NCI-H82 treated with DMSO at 0.1 percent for 48 hours (cell line): Measurements from ENCODE around the gene MGP.

Experiments used
- DNase-seq: peaks from one replicate; lab custom pipeline; 2025; ENCODE audit not compliant: unreplicated experiment; lab: John Stamatoyannopoulos, UW

Gene MGP

DNA sequence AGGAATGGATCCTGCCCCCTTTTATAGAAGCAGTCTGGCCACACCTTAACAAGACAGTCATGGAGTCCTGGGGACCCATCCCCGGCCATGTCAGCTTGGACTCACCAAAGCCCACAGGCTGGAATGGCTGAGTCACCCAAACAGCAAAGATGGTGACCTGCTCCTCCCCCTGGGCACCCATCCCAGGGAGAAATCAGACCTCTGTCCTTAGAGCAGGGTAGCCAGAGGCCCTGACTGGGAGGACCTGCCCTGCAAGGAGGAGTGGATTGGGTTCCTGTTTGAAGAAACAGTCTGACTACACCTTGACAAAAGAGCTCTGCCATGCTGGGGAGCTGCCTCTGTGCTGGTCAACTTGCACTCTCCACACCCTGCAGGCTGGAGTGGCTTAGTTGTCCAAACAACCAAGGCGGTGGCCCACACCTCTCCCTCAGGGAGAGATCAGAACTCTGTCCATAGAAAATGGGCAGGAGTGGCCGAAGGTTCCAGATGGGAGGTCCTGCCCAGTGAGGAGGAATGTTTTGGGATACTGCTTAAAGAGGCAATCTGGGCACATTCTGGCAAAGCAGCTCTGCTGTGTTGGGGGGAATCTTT lies 16.6 kb downstream of the MGP start:
- no peak for DNase-seq

DNA sequence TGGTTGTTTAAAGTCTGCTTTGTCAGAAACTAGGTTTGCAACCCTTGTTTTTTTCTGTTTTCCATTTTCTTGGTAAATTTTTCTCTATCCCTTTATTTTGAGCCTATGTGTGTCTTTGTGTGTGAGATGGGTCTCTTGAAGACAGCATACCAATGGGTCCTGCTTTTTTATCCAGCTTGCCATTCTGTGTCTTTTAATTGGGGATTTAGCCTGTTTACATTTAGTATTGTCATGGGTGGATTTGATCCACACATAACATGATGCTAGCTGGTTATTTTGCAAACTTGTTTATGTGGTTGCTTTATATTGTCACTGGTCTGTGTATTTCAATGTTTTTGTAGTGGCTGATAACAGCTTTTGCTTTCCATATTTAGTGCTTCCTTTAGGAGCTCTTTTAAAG lies 25.2 kb downstream of the MGP start:
- no peak for DNase-seq

DNA sequence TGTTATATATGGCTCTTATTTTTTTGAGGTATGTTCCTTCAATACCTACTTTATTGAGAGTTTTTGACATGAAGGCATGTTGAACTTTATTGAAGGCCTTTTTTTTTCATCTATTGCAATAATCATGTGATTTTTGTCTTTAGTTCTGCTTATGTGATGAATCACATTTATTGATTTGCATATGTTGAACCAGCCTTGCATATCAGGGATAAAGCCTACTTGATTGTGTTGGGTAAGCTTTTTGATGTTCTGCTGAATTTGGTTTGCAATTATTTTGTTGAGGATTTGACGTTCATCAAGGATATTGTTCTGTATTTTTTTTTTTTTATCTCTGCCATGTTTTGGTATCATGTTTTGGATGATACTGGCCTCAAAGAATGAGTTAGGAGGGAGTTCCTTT lies 27.1 kb downstream of the MGP start:
- no peak for DNase-seq

DNA sequence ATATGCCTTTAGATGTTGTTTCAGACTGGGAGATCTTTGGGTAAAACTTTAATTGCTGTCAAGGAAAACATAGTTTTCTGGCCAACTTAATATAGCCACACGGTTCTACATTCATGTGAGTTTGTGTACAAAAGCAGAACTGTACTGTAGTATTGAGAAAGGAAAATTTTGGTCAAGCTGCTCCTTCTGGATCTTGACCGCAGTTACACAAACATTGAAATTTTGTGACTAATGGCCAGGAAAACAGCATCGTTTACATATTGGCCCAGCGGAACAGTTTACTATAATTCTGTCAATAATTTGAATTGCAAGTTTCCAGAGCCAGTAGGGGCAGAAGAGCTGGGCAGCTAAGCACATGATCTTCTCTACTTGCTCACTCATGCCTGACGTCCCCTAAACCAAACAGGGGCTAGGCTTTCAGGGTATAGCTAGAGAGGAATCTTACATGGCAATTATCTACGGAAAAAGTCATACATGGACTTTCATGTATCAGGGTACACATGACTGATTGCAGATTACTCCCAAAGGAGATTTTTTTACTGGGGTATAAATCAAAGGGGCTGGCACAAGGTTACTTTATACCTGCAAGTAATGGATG lies 31.0 kb downstream of the MGP start:
- peak; percentile 13 for DNase-seq

DNA sequence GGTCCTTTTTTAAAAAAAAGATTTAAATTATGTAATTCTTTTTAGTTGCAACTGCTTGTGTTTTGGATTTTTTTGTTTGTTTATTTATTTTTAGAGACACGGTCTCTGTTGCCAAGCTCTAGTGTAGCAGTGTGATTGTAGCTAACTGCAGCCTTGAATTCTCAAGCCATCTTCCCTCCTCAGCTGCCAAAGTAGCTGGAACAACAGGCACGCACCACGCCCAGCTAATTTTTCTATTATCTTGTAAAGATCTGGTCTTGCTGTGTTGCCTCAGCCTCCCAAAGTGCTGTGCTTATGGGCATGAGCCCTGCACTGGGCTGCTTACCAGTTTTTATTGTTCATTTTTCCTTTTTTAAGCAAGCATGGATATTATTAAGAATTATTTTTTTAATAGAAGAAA lies 31.7 kb downstream of the MGP start:
- DNase-seq: no peak

DNA sequence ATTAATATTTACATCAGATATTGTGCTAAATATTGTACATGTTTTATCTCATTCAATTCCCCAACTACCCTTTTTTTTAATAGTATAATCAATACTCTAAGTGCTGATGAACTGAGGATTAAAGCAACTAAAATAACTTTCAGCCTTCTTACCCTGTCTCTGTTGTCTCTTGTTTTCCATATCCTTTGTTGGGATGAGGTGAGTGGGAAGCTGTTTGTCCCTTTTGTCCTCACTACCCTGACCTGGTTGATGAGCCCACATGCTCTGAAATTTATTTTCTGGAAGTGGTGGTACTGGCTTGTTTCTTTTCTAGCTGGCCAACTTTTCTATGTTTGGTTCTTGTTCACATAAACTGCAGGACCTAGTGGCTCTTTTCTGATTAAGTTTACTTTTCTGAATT lies 32.8 kb downstream of the MGP start:
- DNase-seq: no peak

DNA sequence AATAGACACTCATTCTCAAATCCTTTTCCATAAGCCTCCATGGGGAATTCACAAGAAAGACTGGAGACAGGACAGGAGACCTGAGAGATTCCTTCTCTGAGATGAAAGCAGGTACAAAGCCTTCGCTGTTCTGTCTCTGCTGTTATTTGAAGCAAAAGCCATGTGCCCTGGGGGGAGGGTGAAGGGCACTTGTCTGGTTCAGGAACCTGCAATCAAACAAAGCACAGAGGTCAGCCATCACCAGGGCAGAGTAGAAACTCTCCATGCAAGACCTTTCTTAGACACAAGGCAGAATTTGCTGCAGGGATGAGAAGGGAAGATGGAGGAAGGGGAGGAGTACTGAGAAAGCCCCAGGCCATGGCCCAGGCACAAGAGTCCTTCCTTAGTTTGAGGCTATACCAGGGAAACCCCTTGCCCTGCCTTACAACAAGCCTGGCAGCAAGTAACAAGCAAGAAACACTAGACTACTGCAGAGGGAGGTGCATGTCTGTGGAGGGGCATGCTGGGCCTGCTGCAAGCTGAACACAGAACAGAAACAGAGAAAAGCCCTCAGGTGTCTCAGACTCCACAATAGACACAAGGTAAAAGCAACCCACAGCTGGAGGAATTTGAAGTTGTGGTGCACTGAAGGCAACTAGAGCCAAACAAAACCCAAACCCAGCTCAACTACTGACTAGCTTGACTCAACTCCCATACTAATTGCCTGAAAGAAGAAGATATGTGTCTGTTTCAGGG lies 34.6 kb downstream of the MGP start:
- DNase-seq: no peak

DNA sequence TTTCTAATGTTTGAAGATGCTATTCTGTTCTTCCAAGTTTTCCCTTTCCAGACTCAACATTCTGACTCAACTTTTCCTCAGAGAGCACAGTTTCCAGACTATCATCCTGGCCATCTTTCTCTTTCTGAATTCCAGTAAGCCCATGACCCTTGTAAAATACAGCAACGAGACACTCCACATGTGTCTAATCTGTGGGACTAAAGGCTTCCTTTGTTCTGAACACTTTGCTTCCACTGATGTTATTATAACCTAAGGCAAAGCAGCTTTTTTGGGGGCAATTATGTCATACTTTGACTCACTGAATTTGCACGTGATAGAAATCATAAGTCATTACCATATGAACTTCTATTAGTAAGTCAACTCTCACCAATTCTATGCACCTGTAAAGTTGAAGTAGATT lies 36.0 kb downstream of the MGP start:
- DNase-seq: no peak

DNA sequence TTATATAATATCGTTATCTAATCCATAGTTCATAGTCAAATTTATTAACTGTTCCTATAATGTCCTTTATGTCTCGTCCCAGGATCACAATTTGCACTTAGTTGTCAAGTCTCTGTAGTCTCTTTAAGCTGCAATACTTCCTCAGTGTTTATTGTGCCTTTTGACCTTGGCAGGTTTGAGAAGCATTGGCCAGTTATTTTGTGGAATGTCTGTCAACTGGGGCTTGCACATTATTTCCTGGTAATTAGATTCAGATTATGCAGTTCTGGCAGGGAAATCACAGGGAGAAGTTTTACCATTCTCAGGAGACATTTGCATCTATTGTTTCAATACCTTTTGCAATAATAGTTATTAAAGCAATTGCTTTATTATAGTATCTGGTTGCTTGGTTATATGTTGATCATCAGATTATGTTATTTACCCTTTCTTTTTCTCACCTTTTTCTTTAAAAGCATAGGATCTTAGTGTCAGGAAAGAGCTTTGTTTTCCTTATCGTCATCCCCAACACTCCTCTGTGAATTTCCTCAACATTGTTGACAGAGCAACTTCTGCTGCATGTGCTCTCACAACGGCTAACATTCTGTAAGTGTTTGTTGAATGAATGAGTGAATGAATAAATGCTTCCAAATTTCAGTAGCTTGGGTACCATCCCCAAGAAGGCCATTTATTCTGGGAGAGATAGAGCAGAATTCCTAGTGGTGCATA lies 38.6 kb downstream of the MGP start:
- no peak for DNase-seq

DNA sequence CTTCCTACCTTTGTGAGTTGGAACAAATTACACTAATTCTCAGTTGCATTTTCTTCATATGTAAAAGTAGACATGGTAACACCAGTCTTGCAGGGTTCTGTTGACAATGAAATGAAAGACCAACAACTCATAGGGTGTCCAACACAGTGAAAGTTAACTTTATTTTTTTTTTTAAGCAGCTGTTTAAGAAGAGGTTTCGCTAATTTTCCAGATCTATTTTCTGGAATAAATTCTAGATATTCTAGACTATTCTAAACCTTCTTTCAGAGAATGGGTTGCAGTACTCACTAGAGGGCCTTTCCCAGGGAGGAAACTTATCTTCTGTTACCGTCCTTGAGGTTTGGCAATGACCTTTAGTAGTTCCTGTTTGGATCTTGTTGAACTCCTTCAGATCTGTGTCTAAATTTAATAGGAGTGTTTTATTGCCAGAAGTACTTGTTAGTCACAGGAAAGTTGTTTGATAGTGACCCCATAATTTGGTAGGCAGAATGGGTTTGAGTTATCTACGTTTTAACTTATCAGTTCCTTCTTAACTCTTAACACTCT lies 39.5 kb downstream of the MGP start:
- DNase-seq: no peak

DNA sequence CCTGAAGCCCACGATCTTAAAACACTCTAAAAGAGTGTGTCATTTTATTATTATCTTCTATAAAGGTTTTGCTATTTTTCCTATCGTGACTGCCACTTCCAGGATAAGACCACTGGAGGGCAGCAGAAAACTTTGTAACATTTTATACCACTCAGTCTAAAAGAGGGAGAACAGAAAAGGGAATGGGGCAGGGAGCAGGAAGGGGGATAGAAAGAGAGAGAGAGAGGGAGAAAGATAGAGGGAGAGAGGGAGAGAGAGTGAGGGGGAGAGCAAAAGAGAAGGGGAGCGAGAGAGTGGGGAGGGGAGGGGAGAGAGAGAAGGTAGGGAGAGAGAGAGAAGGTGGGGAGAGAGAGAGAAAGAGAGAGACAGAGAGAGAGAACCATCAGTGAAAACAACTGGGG lies 40.3 kb downstream of the MGP start:
- DNase-seq: peak; percentile 38

DNA sequence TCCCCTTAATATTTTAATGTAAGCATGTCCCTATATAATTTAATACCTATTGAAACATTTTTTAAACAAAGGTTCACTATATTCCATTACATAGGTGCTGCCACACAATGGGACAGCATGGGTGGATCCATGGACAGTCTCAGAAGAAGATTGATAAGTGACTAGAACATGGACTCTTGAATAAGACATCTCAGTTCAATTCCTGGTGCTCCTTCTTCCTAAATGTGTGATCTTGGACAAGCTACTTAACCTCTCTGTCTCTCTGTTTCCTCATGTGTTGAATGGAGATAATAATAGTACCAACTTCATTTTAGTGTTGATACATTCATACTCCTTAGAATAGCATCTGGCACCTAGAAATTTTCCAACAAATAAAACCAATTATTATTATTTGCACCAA lies 41.3 kb downstream of the MGP start:
- no peak for DNase-seq

DNA sequence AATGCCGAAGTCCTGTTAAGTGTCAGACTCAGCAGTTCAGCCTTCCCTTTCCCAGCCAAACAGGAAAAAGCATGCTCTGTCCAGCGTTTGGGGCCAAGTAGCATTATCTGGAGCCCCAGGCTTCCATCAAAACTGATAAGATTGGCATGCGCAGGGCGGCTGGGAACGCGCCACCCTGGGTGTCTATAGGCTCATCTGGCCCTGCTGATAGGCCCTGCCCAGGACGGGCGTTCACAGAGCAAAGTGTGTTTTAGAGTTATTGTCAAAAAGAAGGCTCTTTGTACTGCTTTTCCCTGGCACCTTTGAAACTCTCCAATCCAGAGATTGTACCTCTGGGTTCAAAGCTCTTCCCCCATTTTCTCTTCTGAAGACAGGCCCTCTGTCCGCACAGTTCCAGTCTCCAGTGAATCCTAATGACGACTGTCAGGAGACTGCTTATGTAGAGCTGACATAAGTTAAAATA lies 42.2 kb downstream of the MGP start, which contains the start of gene ART4:
TSS of gene ART4 (minus strand) at position 102 of the 463 bp plus-strand sequence. CDS start 413 bp downstream, outside the sequence.
- DNase-seq: no peak

DNA sequence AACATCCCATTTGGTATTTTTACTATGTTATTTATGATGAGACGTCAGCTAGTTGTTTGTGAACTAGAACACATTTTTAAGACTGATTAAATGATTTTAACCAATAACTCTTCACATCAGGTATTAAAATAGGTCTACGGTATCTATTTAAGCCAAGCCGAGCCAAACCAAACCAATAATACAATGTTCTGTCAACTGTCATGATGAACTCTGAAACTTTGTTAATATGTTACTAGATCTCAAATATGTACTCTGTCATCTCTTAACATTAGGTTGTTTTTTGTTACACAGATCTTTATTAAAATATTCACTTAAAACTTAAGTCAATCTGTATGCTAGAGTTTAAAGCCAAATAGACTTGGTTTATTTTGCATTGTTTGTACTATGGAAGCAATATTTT lies 43.3 kb downstream of the MGP start:
- no peak for DNase-seq

DNA sequence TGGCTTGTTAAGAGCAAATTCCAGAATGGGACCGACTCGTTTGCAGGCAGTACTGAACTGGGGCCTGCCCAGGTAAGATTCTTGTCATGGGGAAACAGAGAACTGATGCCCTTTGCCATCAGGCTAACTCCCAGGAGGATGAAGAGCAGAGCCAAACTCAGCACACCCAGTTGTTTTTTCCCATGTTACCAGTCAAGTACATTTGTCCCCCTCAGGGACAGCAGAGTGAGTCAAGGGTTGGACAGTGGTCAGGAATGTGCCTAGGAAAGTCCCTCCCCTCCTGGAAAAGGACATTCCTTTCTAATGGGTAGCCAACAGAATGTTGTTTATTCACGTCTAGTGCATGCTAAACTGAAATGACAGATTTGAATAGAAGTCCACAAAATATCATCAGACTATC lies 43.9 kb downstream of the MGP start:
- DNase-seq: no peak

DNA sequence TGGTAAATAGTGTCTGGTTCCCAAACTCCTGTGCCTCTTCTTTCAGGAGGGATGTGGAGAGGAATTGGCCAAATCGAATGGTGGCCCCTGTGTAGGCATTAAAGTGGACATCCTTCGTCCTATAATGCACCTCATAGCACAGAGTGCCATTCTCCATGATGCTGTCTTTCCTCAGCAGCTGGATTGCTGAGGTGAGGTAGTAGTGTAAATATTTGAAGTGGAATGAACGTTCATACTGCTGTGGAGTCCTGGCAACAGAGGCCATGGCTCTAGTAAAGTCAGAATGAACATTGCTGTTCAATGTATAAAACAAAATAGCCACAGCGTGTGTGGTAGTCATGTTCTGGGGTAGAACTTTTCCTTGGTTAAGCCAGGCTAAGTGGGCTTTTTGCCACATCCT lies 45.0 kb downstream of the MGP start:
- DNase-seq: no peak

DNA sequence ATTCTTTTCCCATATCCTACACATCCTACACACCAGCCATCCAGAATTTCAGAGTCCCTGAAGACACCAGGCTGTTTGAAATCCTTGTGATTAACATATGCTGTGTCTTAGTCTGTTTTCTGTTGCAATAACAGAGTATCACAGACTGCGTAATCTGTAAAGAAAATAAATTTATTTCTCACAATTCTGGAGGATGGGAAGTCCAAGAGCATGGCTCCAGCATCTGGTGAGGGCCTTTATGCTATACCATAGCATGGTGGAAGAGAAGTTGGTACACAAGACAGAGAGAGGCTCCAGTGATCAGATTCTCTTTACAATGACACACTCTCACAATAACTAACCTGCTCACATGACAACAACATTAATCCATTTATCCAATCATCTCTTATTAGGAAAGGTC lies 46.4 kb downstream of the MGP start:
- no peak for DNase-seq

DNA sequence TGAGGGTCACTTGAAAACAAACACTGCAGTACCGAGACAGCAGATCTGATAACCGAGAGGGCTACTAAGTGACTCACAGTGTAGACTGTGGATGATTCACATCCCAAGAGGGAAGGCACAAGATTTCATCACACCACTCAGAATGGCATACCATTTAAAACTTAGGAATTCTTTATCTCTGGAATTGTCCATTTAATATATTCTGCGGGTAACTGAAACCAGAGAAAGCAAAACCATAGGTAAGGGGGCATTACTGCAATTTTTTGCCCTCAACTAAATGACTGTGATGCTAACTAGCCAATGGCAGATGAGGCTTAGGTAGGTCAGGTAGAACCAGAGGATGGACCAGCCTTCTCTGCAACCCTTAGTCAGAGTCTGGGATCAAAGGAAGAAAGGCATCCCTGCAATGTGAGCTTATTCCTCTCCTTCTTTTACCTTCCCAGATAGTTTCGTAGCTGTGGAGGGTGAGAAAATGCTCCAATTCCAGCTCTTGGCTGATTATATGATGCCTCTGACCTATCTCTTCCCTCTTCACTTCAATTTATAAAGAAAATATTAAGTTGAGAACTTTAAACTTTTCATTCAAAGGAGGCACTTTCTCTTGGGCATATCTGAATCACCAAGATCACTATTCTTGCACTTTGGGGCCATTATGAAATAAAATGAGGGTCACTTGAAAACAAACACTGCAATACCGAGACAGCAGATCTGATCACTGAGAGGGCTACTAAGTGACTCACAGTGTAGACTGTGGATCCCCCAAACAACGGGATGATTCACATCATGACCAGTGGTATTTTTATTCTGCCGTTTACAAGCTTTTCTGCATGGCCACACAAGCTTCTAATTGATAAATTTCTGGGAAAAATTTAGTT lies 49.1 kb downstream of the MGP start:
- DNase-seq: no peak

DNA sequence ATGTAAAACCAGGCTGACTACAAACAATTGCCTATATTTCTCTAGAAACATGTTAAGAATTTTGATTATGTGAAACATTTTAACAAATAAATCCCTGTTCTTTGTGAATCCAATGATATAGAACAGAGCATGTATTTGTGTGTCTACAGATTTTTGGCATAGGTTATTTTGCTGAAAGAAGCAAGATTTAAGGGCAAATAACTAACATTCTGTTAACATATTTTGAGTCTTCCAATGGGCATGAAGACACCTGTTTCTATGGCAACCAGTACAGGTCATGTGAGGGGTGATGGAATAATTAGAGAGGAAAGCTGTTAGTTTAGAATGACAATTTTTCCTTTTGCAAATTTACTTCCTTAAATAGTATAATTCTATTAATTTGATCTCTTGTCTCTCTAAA lies 51.1 kb downstream of the MGP start:
- no peak for DNase-seq

DNA sequence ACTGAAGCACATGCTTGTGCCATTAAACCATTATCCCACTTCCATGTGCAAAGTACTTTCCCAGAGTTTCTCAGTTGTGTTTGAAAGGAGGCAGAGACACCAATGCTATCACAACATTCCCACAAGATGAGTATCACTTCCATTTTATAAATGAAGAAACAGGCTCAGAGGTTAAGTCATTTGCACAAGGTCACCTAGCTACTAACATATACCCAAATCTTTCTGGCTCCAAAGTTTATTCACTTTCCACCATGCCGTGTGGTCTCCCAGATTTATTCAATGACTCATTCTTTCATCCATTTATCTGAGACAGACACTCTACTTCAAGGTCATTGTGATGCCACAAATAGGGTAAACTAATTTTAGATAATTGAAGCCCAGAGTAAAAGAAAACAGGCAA lies 51.7 kb downstream of the MGP start:
- no peak for DNase-seq

DNA sequence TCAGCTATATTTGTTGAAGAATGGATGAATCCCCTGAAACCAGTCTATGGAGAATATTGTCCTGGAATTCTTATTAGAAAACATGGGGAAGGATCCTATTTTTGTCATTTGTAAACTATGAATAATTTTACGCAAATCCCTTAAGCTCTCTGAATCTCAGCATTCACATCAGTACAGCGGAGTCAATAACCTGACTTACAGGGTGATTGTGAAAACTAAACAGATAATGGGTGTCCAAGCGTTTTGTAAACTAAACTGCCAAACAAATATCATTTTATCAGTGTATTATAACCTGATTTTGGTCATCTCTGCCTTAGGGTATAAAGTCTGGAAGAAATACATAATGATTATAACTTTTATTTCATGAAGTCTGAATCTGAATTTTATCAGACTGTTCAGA lies 52.3 kb downstream of the MGP start:
- no peak for DNase-seq
